GM06990 (cell line): ENCODE results near the gene NFIA.

Experiments
- DNase-seq: peaks from one replicate; pipeline ENCODE4 v3.0.0-alpha.2; 2011; ENCODE audit not compliant: insufficient read length; ENCODE audit errors: extremely low read depth
- H3K27me3 ChIP-seq: replicated peaks from 2 replicates; pipeline ENCODE4 v1.6.0; 2011; ENCODE audit warnings: low read length; ENCODE audit not compliant: control insufficient read depth, insufficient read depth
- H3K36me3 ChIP-seq: 2 replicates; pipeline ENCODE4 v1.5.1; 2011; ENCODE audit warnings: low read length; ENCODE audit not compliant: control insufficient read depth, insufficient read depth
- H3K4me3 ChIP-seq: replicated peaks from 2 replicates; pipeline ENCODE4 v1.5.1; 2011; ENCODE audit warnings: low read depth, mild to moderate bottlenecking, control low read depth, low read length
- CTCF ChIP-seq: IDR thresholded peaks from 2 replicates; pipeline ENCODE4 v1.5.1; 2011; ENCODE audit warnings: low read length, control low read depth, mild to moderate bottlenecking, inconsistent platforms; ENCODE audit not compliant: insufficient read depth, poor library complexity, severe bottlenecking

Gene NFIA

GRCh38 chr1:61395146-61395800 lies 312.9 kb downstream of the NFIA start:
- no peak for TF ChIP-seq CTCF
- H3K27me3 ChIP-seq: no peaks in the 10 kb centered on the region
- no peak for DNase-seq
- H3K36me3 ChIP-seq: no peaks in the 10 kb centered on the region
- no peak overlapping the region for H3K4me3 ChIP-seq

- no peaks in the 10 kb centered on the region for H3K27me3 ChIP-seq
- no peak overlapping the region for H3K4me3 ChIP-seq
- no peak for TF ChIP-seq CTCF
- no peak for DNase-seq
- H3K36me3 ChIP-seq: no peaks in the 10 kb centered on the region
Measured at GRCh38 chr1:61397495-61397894, 315.1 kb downstream of the NFIA start.

- Histone ChIP-seq H3K4me3 (no peak overlapping the region), H3K36me3 (no peaks in the 10 kb centered on the region), H3K27me3 (no peaks in the 10 kb centered on the region)
- no peak for DNase-seq
- TF ChIP-seq CTCF: no peak
Measured at GRCh38 chr1:61397935-61398334, 315.6 kb downstream of the NFIA start.

- DNase-seq: no peak
Measured at GRCh38 chr1:61399199-61399598, 316.8 kb downstream of the NFIA start.

GRCh38 chr1:61400131-61400770 lies 317.9 kb downstream of the NFIA start:
- Histone ChIP-seq H3K27me3 (no peaks in the 10 kb centered on the region), H3K4me3 (no peak overlapping the region), H3K36me3 (no peaks in the 10 kb centered on the region)
- no peak for TF ChIP-seq CTCF
- DNase-seq: no peak

More at GRCh38 chr1:61399199-61399598, 316.8 kb downstream of the NFIA start:
- no peak for TF ChIP-seq CTCF
- no peaks in the 10 kb centered on the region for H3K36me3 ChIP-seq
- no peak overlapping the region for H3K4me3 ChIP-seq
- no peaks in the 10 kb centered on the region for H3K27me3 ChIP-seq
